H9 (cell line): ENCODE results near the gene ANKUB1. TPM values are rescaled to one million over a fixed set of nuclear protein-coding genes. Genes with fewer than 3 reads are reported as not detected.

Experiments used
- DNase-seq: peaks from one replicate; pipeline ENCODE4 v3.0.0-alpha.2; 2017
- H2AFZ ChIP-seq: one replicate; pipeline ENCODE4 v1.6.1; 2013; ENCODE audit warnings: mild to moderate bottlenecking, low read length, control low read depth, moderate library complexity
- H2AK5ac ChIP-seq: 2 replicates; pipeline ENCODE4 v1.6.1; 2013; ENCODE audit warnings: low read length, control low read depth, mixed read lengths; ENCODE audit not compliant: insufficient read length
- H2BK120ac ChIP-seq: one replicate; pipeline ENCODE4 v1.6.1; 2013; ENCODE audit warnings: low read depth, mild to moderate bottlenecking, low read length, control low read depth, inconsistent platforms; ENCODE audit not compliant: poor library complexity, severe bottlenecking
- H2BK12ac ChIP-seq: 2 replicates; pipeline ENCODE4 v1.6.1; 2013; ENCODE audit warnings: low read length, control low read depth, mixed read lengths, low read depth; ENCODE audit not compliant: insufficient read length
- H2BK15ac ChIP-seq: 2 replicates; pipeline ENCODE4 v1.6.1; 2013; ENCODE audit warnings: low read depth, low read length, control low read depth
- H2BK20ac ChIP-seq: one replicate; pipeline ENCODE4 v1.6.1; 2013; ENCODE audit warnings: low read depth, mild to moderate bottlenecking, low read length, control low read depth, inconsistent platforms; ENCODE audit not compliant: poor library complexity, severe bottlenecking
- H2BK5ac ChIP-seq: 2 replicates; pipeline ENCODE4 v1.6.1; 2013; ENCODE audit warnings: low read length, control low read depth, mixed read lengths; ENCODE audit not compliant: insufficient read length
- H3K14ac ChIP-seq: 2 replicates; pipeline ENCODE4 v1.6.1; 2013; ENCODE audit warnings: low read length, control low read depth; ENCODE audit not compliant: insufficient read depth
- H3K18ac ChIP-seq: 2 replicates; pipeline ENCODE4 v1.6.1; 2013; ENCODE audit warnings: low read depth, mild to moderate bottlenecking, mixed read lengths, low read length, control low read depth; ENCODE audit not compliant: insufficient read length
- H3K23ac ChIP-seq: 2 replicates; pipeline ENCODE4 v1.6.1; 2013; ENCODE audit warnings: low read length, control low read depth, mixed read lengths, low read depth; ENCODE audit not compliant: insufficient read length
- H3K23me2 ChIP-seq: 2 replicates; pipeline ENCODE4 v1.6.1; 2013; ENCODE audit warnings: low read depth, mild to moderate bottlenecking, mixed read lengths, low read length, control low read depth; ENCODE audit not compliant: insufficient read length, poor library complexity, severe bottlenecking
- H3K27ac ChIP-seq: 2 replicates; pipeline ENCODE4 v1.5.1; 2013; ENCODE audit warnings: low read length, control low read depth, mixed read lengths, low read depth; ENCODE audit not compliant: insufficient read length
- H3K27me3 ChIP-seq: 2 replicates; pipeline ENCODE4 v1.6.1; 2013; ENCODE audit warnings: low read length, control low read depth, inconsistent platforms; ENCODE audit not compliant: insufficient read depth
- H3K4ac ChIP-seq: 2 replicates; pipeline ENCODE4 v1.6.1; 2013; ENCODE audit warnings: low read depth, mild to moderate bottlenecking, control low read depth, inconsistent platforms, low read length, moderate library complexity
- H3K4me1 ChIP-seq: 2 replicates; pipeline ENCODE4 v1.6.1; 2013; ENCODE audit warnings: low read length, control low read depth, inconsistent platforms; ENCODE audit not compliant: insufficient read depth
- H3K4me2 ChIP-seq: 2 replicates; pipeline ENCODE4 v1.6.1; 2013; ENCODE audit warnings: low read length, control low read depth, mixed read lengths; ENCODE audit not compliant: insufficient read length, insufficient read depth
- H3K56ac ChIP-seq: 2 replicates; pipeline ENCODE4 v1.6.1; 2013; ENCODE audit warnings: low read depth, mild to moderate bottlenecking, mixed read lengths, low read length, control low read depth; ENCODE audit not compliant: insufficient read length
- H3K79me1 ChIP-seq: 2 replicates; pipeline ENCODE4 v1.6.1; 2013; ENCODE audit warnings: low read depth, mild to moderate bottlenecking, moderate library complexity, low read length, control low read depth, inconsistent platforms; ENCODE audit not compliant: insufficient read depth, poor library complexity, severe bottlenecking
- H3K79me2 ChIP-seq: 2 replicates; pipeline ENCODE4 v1.6.1; 2013; ENCODE audit warnings: low read length, control low read depth, inconsistent platforms; ENCODE audit not compliant: insufficient read depth
- H3K9ac ChIP-seq: 2 replicates; pipeline ENCODE4 v1.6.1; 2013; ENCODE audit warnings: low read length, control low read depth, mixed read lengths; ENCODE audit not compliant: insufficient read length; ENCODE audit errors: extremely low read depth
- H3K9me3 ChIP-seq: one replicate; pipeline ENCODE4 v1.6.1; 2013; ENCODE audit warnings: low read depth, low read length, inconsistent platforms; ENCODE audit not compliant: control insufficient read depth
- H3T11ph ChIP-seq: one replicate; pipeline ENCODE4 v1.6.1; 2013; ENCODE audit warnings: mild to moderate bottlenecking, low read length, control low read depth, inconsistent platforms
- H4K20me1 ChIP-seq: one replicate; pipeline ENCODE4 v1.6.1; 2013; ENCODE audit not compliant: control insufficient read depth, insufficient read length, insufficient read depth
- H4K5ac ChIP-seq: 2 replicates; pipeline ENCODE4 v1.6.1; 2013; ENCODE audit warnings: low read depth, mild to moderate bottlenecking, mixed read lengths, low read length, control low read depth; ENCODE audit not compliant: insufficient read length
- H4K8ac ChIP-seq: replicated peaks from 2 replicates; pipeline ENCODE4 v1.6.1; 2013; ENCODE audit warnings: low read length, control low read depth, mixed read lengths, low read depth; ENCODE audit not compliant: insufficient read length
- H4K91ac ChIP-seq: 2 replicates; pipeline ENCODE4 v1.6.1; 2013; ENCODE audit warnings: low read depth, mild to moderate bottlenecking, moderate library complexity, mixed read lengths, low read length, control low read depth; ENCODE audit not compliant: insufficient read length
- H3K27ac Mint-ChIP-seq, 3 experiments: 2 replicates in 2 of 3; 3 replicates in 1 of 3; pipeline ENCODE4 v1.8.0; 2020 to 2021; ENCODE audit warnings: mixed read lengths in 3 of 3, mild to moderate bottlenecking in 1 of 3, moderate library complexity in 1 of 3
- H3K27me3 Mint-ChIP-seq: 2 replicates; pipeline ENCODE4 v1.8.0; 2021; ENCODE audit warnings: low read depth, mild to moderate bottlenecking, moderate library complexity, mixed read lengths
- H3K36me3 Mint-ChIP-seq, 3 experiments: 2 replicates in 2 of 3; 3 replicates in 1 of 3; pipeline ENCODE4 v1.8.0; 2020 to 2021; ENCODE audit warnings: low read depth in 3 of 3, mixed read lengths in 3 of 3; ENCODE audit not compliant: insufficient read depth in 1 of 3
- H3K4me1 Mint-ChIP-seq, 2 experiments: 2 replicates each; pipeline ENCODE4 v1.8.0; 2020; ENCODE audit warnings: mixed read lengths in 2 of 2
- H3K4me3 Mint-ChIP-seq, 2 experiments: 2 replicates in 1 of 2; 3 replicates in 1 of 2; pipeline ENCODE4 v1.8.0; 2020 to 2021; ENCODE audit warnings: mild to moderate bottlenecking in 2 of 2, mixed read lengths in 2 of 2, moderate library complexity in 1 of 2
- H3K9me3 Mint-ChIP-seq, 2 experiments: 2 replicates in 1 of 2; 3 replicates in 1 of 2; pipeline ENCODE4 v1.8.0; 2020; ENCODE audit warnings: mild to moderate bottlenecking in 2 of 2, mixed read lengths in 2 of 2, moderate library complexity in 1 of 2
- CTCF ChIP-seq: fragments of 200-600 bp; sonication (generic); conservative IDR thresholded peaks from 3 replicates; pipeline ENCODE4 v1.8.0; 2021; ENCODE audit warnings: antibody characterized with exemption, mild to moderate bottlenecking
- WGBS: extraction: QIAGEN DNeasy Blood & Tissue Kit; methylation state at CpG from one replicate; pipeline ENCODE4 v1.1.7; 2013; ENCODE audit warnings: missing lambda C conversion rate, low lambda C conversion rate, mixed read lengths; ENCODE audit not compliant: insufficient read length; ENCODE audit errors: extremely low coverage; 5-methylcytosine and 5-hydroxymethylcytosine counted together
- total RNA-seq: library from RNA; stranded (reverse); gene quantifications from 2 replicates; pipeline ENCODE4 v1.2.1, GENCODE V29; 2021

Gene ANKUB1
- total RNA-seq, 1 experiment from 2014 or later, result not detected

- H2AFZ ChIP-seq, result no peak overlapping the region
- no peak overlapping the region for H4K5ac ChIP-seq
- H3K4me2 ChIP-seq, result no peak overlapping the region
- H3K9me3 Mint-ChIP-seq, result no peaks in the 10 kb centered on the region
- no peaks in the 10 kb centered on the region; the same call in 1 of the 2 replicates for H3K27me3 Mint-ChIP-seq
- no peak for DNase-seq
- H4K20me1 ChIP-seq, result no peaks in the 10 kb centered on the region
- no peaks in the 10 kb centered on the region for H3K23me2 ChIP-seq
- H3K27me3 ChIP-seq, result no peaks in the 10 kb centered on the region
- H2BK20ac ChIP-seq, result no peak overlapping the region
- H3K79me1 ChIP-seq, result no peaks in the 10 kb centered on the region
- no peaks in the 10 kb centered on the region for H3K9me3 ChIP-seq
- no peak overlapping the region for H3K14ac ChIP-seq
- H2BK5ac ChIP-seq, result no peak overlapping the region
- H3K4me1 Mint-ChIP-seq, result no peaks in the 10 kb centered on the region
- no peak overlapping the region for H2BK120ac ChIP-seq
- no peak overlapping the region for H3K56ac ChIP-seq
- no peaks in the 10 kb centered on the region for H3K4me1 ChIP-seq
- TF ChIP-seq CTCF, result no peak
- H3K23ac ChIP-seq, result no peak overlapping the region
- no peaks in the 10 kb centered on the region for H3K36me3 Mint-ChIP-seq
- H3K4ac ChIP-seq, result no peak overlapping the region
- H3K27ac Mint-ChIP-seq, result no peak overlapping the region
- H3T11ph ChIP-seq, result no peak overlapping the region
- no peak overlapping the region for H3K27ac ChIP-seq
- no peak overlapping the region for H4K8ac ChIP-seq
- WGBS, result no CpG with 5 or more reads among the region's 2 CpGs
- no peak overlapping the region for H3K4me3 Mint-ChIP-seq
- no peaks in the 10 kb centered on the region for H3K79me2 ChIP-seq
- H2BK15ac ChIP-seq, result no peak overlapping the region
- H4K91ac ChIP-seq, result no peak overlapping the region
- no peak overlapping the region for H2AK5ac ChIP-seq
- no peak overlapping the region for H3K9ac ChIP-seq
- H3K18ac ChIP-seq, result no peak overlapping the region
- H2BK12ac ChIP-seq, result no peak overlapping the region
Measured at GRCh38 chr3:149790268-149790667, 2.1 kb downstream of the ANKUB1 start.
